Keratinocyte (primary cell): Measurements from ENCODE around the gene IP6K2. TPM values are rescaled to one million over a fixed set of nuclear protein-coding genes. Genes with fewer than 3 reads are reported as not detected.
"Not testable (repeated sequence)": the region's sequence is repeated elsewhere in the genome, so short reads cannot be mapped to it uniquely, and the experiment has no call there.

Experiments used
- DNase-seq: peaks from one replicate; pipeline ENCODE4 v3.0.0-alpha.2; 2011; ENCODE audit warnings: low read depth, missing footprints, low spot score
- FAIRE-seq: peaks from 2 replicates; lab custom pipeline; 2011; peaks lifted over from hg19 to GRCh38; lab: Jason Lieb, UNC
- H2AFZ ChIP-seq: 2 replicates; pipeline ENCODE4 v1.6.0; 2012; ENCODE audit warnings: low read length, control low read depth, inconsistent platforms; ENCODE audit not compliant: control insufficient read depth
- H3K27ac ChIP-seq: 2 replicates; pipeline ENCODE4 v1.5.1; 2011; ENCODE audit warnings: low read length; ENCODE audit not compliant: control insufficient read depth, insufficient read depth
- H3K27me3 ChIP-seq: 3 replicates; pipeline ENCODE4 v1.6.0; 2011; ENCODE audit warnings: low read length; ENCODE audit not compliant: control insufficient read depth, insufficient read depth; ENCODE audit errors: extremely low read depth
- H3K36me3 ChIP-seq, 2 experiments: 2 replicates in 1 of 2; 3 replicates in 1 of 2; pipeline ENCODE4 v1.5.1; 2011; ENCODE audit warnings: low read length in 2 of 2, mild to moderate bottlenecking in 1 of 2; ENCODE audit not compliant: control insufficient read depth in 2 of 2, insufficient read depth in 2 of 2; ENCODE audit errors: extremely low read depth in 1 of 2
- H3K4me1 ChIP-seq: 3 replicates; pipeline ENCODE4 v1.5.1; 2011; ENCODE audit warnings: low read length; ENCODE audit not compliant: control insufficient read depth, insufficient read depth; ENCODE audit errors: extremely low read depth
- H3K4me2 ChIP-seq: 3 replicates; pipeline ENCODE4 v1.6.0; 2011; ENCODE audit warnings: low read depth, low read length; ENCODE audit not compliant: control insufficient read depth, insufficient read depth; ENCODE audit errors: extremely low read depth
- H3K4me3 ChIP-seq, 3 experiments: fragments of 200-600 bp in 1 of 3; sonication (generic) in 1 of 3; 2 replicates in 2 of 3; 3 replicates in 1 of 3; pipeline ENCODE4 v1.5.1; 2011 to 2016; ENCODE audit warnings: low read length in 3 of 3, mild to moderate bottlenecking in 3 of 3, control low read depth in 2 of 3, inconsistent platforms in 1 of 3, low read depth in 1 of 3, mixed read lengths in 1 of 3, mixed run types in 1 of 3, moderate library complexity in 1 of 3; ENCODE audit not compliant: control insufficient read depth in 2 of 3, insufficient read depth in 2 of 3; ENCODE audit errors: extremely low read depth in 1 of 3
- H3K79me2 ChIP-seq: 2 replicates; pipeline ENCODE4 v1.6.0; 2012; ENCODE audit warnings: low read length; ENCODE audit not compliant: control insufficient read depth, insufficient read depth
- H3K9ac ChIP-seq: 3 replicates; pipeline ENCODE4 v1.6.0; 2011; ENCODE audit warnings: low read length; ENCODE audit not compliant: control insufficient read depth, insufficient read depth; ENCODE audit errors: extremely low read depth
- H3K9me1 ChIP-seq: 3 replicates; pipeline ENCODE4 v1.6.0; 2011; ENCODE audit warnings: low read length; ENCODE audit not compliant: control insufficient read depth, insufficient read depth; ENCODE audit errors: extremely low read depth
- H3K9me3 ChIP-seq: 2 replicates; pipeline ENCODE4 v1.5.1; 2012; ENCODE audit warnings: low read depth, low read length; ENCODE audit not compliant: control insufficient read depth
- H4K20me1 ChIP-seq: 3 replicates; pipeline ENCODE4 v1.6.0; 2011; ENCODE audit warnings: low read length; ENCODE audit not compliant: control insufficient read depth, insufficient read depth; ENCODE audit errors: extremely low read depth
- EZH2 ChIP-seq: IDR thresholded peaks from one replicate; pipeline ENCODE4 v1.6.1; 2012; ENCODE audit warnings: inconsistent platforms, mild to moderate bottlenecking, low read length, moderate library complexity
- dilution Hi-C: fragments of 300-500 bp; cut with MboI; formaldehyde crosslinking; loops from one replicate; pipeline ENCODE4 v1.7.0; 2020; ENCODE audit warnings: low sequenced_read_pairs; ENCODE audit not compliant: extremely low pct_ligation_motif_present
- polyA plus RNA-seq, 5 experiments: library from polyadenylated mRNA; depleted of rRNA in 3 of 5; stranded (reverse) in 3 of 5; stranded (forward) in 1 of 5; unstranded in 1 of 5; fragments of >200 nt; gene quantifications; 1 replicate in 1 of 5; 2 replicates in 3 of 5; 3 replicates in 1 of 5; pipeline versions ENCODE4 v1.2.1 to v1.2.3, GENCODE V29; 2011 to 2012; ENCODE audit warnings: missing spikeins in 2 of 5, low read depth in 1 of 5, low replicate concordance in 1 of 5
- TF ChIP-seq, protein P1 (sequence below), 3 experiments: IDR thresholded peaks in 1 of 3; conservative IDR thresholded peaks in 1 of 3; optimal IDR thresholded peaks in 1 of 3; 2 replicates in 2 of 3; 3 replicates in 1 of 3; pipeline versions ENCODE3 to v1.5.1; 2011; ENCODE audit warnings: low read length in 3 of 3, mild to moderate bottlenecking in 3 of 3, moderate library complexity in 2 of 3, control low read depth in 1 of 3, inconsistent platforms in 1 of 3; ENCODE audit not compliant: insufficient read depth in 2 of 3; ENCODE audit errors: extremely low read depth in 1 of 3

IP6K2 gene
- polyA plus RNA-seq, 1 donor (not counting 4 experiments of a cell fraction or from before 2014, with no cell fraction given), result 110 TPM

DNA sequence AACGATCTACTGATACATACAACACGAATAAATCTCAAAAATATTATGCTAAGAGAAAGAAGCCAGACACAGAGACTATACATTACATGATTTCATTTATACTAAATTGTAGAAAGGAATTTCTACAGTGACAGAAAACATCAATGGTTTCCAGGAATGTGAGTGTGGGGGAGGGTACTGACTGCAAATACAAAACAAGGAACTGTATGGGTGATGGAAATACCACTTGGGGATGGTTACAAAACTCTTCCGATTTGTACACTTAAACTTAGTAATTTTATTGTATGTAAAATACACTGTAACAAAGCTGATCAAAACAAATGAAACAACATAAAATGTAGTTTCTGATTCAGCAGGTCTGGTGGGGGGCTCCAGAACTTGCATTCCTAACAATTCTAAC, 45.8 kb upstream of the IP6K2 start:
- Histone ChIP-seq H3K27me3 (no peaks in the 10 kb centered on the region), H3K27ac (no peak overlapping the region), H2AFZ (no peak overlapping the region), H3K4me2 (no peak overlapping the region), H3K9me3 (no peaks in the 10 kb centered on the region), H3K4me3 (no peak overlapping the region), H3K9me1 (no peaks in the 10 kb centered on the region), H3K9ac (no peak overlapping the region), H3K79me2 (no peaks in the 10 kb centered on the region), H3K4me1 (no peaks in the 10 kb centered on the region), H3K36me3 (peaks cover 5 to 6% of the 10 kb centered on the region in 2 experiments), H4K20me1 (no peaks in the 10 kb centered on the region)
- DNase-seq (no peak), FAIRE-seq (no peak)
- no peak for TF ChIP-seq EZH2
- TF ChIP-seq, protein P1, sequence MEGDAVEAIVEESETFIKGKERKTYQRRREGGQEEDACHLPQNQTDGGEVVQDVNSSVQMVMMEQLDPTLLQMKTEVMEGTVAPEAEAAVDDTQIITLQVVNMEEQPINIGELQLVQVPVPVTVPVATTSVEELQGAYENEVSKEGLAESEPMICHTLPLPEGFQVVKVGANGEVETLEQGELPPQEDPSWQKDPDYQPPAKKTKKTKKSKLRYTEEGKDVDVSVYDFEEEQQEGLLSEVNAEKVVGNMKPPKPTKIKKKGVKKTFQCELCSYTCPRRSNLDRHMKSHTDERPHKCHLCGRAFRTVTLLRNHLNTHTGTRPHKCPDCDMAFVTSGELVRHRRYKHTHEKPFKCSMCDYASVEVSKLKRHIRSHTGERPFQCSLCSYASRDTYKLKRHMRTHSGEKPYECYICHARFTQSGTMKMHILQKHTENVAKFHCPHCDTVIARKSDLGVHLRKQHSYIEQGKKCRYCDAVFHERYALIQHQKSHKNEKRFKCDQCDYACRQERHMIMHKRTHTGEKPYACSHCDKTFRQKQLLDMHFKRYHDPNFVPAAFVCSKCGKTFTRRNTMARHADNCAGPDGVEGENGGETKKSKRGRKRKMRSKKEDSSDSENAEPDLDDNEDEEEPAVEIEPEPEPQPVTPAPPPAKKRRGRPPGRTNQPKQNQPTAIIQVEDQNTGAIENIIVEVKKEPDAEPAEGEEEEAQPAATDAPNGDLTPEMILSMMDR (optimal IDR thresholded peaks at IDR 0.05 in 1 of 3, IDR thresholded peaks at IDR 0.05 in 1 of 3, conservative IDR thresholded peaks at IDR 0.05 in 1 of 3; ENCODE audit: extremely low read depth in 1 of 3, insufficient read depth in 2 of 3, low read length in 3 of 3), result no peak
- dilution Hi-C loops, result no loop called here

DNA sequence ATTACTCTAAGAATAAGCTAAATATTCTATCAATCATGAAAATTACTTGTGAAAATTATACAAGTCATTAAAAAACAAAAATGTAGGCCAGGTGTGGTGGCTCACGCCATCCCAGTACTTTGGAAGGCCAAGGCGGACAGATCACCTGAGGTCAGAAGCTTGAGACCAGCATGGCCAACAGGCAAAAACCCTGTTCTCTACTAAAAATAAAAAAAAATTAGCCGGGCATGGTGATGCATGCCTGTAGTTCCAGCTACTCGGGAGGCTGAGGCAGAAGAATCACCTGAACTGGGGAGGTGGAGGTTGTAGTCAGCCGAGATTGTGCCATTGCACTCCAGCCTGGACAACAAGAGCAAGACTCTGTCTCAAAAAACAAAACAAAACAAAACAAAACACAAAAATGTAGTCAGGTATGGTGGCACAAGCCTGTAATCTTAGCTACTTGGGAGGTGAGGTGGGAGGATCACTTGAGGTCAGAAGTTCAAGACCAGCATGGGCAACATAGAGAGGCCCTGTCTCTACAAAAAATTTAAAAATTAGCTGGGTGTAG, 43.0 kb upstream of the IP6K2 start:
- H3K36me3 ChIP-seq, H4K20me1 ChIP-seq, FAIRE-seq, H2AFZ ChIP-seq, DNase-seq, H3K4me2 ChIP-seq, H3K4me1 ChIP-seq, H3K27ac ChIP-seq, H3K9ac ChIP-seq, H3K79me2 ChIP-seq, dilution Hi-C loops, H3K27me3 ChIP-seq, H3K9me3 ChIP-seq, H3K4me3 ChIP-seq, H3K9me1 ChIP-seq: not testable (repeated sequence)

DNA sequence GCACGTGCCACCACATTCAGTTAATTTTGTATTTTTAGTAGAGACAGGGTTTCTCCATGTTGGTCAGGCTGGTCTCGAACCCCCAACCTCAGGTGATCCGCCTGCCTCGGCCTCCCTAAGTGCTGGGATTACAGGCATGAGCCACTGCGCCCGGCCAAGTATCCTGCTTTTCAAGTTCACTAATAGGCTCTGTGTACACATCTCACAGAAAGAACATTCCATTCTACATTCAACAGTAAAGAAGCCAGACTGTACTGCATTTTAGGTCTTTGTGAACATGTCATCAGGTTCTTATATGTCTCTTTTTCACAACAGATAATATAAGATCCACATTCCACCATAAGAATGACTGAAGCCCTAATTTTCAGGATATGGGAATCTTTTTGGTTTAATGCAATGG, 42.5 kb upstream of the IP6K2 start:
- H3K27ac ChIP-seq, H3K79me2 ChIP-seq, DNase-seq, H2AFZ ChIP-seq, H4K20me1 ChIP-seq, H3K4me2 ChIP-seq, H3K27me3 ChIP-seq, H3K9me1 ChIP-seq, FAIRE-seq, H3K9me3 ChIP-seq, H3K4me1 ChIP-seq, H3K36me3 ChIP-seq, H3K9ac ChIP-seq, dilution Hi-C loops, H3K4me3 ChIP-seq: not testable (repeated sequence)
